IPS-NIHi7 (cell line): ENCODE measurements around the gene GLRA1.
"Not testable (repeated sequence)": the region's sequence is repeated elsewhere in the genome, so short reads cannot be mapped to it uniquely, and the experiment has no call there.

Source experiments
- DNase-seq: peaks from one replicate; pipeline ENCODE4 v3.0.0; 2012; ENCODE audit warnings: mixed read lengths; ENCODE audit errors: extremely low spot score

The GLRA1 gene

DNA sequence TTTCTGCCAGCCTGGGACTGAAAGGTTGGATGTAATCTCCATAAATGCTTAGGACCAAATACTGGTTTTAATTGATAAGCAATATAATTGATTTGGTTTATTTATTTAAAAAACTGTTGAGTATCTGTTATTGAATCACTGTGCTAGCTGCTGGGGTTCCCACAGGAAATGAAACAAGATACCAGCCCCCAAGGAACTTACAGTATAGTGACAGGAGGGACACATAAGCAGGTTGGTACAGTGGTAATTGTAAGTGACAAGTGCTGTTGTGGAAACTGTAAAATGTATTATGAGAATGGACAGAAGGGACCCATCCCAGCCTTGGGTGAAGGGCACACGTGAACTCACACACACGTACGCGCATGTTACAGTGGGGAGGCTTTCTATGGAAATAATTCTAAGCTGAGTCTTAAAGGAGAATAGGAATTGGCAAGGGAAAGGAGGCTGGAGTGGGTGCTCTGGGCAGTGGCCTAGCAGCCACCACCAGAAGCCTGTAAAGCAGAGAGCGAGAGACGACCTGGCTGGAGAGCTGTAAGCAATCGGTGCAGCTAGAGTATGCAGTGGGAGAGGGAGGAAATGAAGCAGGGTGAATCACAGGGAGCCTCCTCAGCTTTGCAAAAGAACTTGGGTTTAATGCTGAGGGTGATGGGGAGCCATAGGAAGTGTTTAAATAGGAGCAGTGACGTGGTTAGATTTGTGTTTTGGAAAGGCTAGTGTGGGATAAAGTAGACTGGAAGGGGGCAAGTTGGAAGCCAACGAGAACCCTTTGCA is 39.3 kb downstream of the GLRA1 start:
- DNase-seq: no peak

DNA sequence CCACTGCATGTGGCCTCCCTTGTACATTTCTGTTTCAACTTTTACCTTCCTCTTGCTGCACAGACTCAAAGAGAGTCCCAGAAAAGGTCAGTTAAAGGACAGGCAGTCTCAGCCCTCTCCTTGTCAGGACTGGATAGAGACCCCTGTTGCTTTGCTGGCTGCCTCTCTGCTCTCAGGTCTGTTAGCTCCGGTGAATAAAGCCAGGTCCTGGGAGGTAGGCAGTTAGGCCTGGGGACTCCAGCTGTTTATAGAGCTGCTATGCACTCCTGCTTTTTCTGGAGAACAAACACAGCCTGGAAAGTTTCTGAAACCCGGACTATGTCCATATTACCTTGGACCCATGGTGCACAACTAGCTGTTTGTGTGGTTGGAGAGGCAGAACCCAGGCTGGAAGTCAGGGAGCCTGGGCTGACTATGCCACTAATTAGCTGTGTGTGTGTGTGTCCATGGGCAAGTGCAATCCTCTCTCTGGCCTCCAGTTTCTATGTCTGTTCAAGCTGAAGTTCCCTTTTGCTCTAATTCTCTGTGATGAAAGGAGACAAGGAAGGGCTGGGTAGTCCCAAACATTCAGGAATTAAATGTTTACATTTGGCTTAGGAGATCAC is 42.9 kb downstream of the GLRA1 start:
- no peak for DNase-seq

DNA sequence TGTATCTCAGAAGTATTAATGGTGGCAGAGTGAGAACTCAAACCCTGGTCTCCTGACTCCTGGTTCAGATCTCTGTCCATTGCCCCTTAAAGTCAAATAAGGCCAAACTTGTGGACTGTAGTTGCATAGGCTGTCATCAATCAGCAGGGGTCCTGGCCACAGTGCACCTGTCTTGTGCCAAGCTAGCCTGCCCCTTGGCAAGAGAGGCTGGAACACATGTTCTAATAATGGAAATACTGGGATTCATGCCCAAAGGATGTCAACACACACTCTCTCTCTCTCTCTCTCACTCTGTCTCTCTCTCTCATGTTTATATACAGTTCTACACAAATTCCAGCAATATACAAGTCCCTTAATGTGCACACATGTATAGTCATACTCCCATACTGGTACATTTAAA is 44.3 kb downstream of the GLRA1 start:
- DNase-seq: no peak

DNA sequence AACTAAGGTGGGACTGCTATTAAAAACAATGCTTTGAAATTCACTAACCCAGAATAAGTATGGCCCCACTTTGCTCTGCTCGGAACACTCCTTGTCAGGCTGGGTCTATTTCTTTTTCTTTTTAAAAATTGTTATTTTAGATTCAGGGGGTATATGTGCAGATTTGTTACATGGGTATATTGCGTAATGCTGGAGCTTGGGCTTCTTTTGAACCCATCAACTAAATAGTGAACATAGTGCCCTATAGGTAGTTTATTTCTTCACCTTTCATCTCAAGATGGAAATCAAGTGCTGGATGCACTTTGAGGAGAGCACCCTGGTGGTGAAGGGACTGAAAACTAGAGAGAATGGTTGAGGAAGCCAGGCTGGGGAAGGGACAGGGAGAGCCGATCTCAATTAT is 51.0 kb downstream of the GLRA1 start:
- no peak for DNase-seq

DNA sequence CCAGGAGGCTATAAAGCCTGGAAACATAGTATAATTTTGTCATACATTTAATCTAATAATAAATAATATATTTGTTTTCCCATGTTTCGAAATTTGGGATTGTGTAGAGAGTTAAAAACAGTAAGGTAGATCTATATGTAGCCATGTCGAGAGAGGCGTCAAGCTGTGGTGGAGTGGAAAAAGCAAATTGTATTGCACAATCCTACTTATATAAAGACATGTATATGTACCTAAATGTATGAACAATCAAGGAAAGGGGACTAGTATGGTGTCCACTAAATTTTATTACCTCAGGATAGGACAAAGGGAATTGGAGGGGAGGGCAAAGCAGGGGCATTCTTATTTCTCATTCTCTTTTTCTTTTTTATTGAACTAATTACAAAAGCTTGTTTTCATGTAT is 52.0 kb downstream of the GLRA1 start:
- DNase-seq: no peak

DNA sequence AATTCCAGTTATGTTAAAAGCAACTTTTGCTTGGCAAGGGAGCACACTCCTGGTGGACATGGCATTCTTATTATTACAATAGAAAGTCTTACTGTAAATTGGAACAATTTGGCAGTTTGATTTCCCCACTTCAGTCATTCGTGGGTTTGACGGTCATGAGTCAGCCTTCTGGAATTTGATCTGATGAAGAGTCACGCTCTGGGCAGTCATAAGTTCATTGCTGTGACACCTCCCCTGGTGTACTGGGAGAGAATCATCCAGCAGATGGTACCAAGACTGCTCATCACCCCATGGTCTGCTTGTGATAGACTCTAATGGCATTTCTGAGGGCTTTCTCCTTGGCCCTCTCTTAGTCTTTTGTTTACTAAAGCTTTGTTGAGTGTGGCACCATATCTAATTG is 53.8 kb downstream of the GLRA1 start:
- DNase-seq: no peak

DNA sequence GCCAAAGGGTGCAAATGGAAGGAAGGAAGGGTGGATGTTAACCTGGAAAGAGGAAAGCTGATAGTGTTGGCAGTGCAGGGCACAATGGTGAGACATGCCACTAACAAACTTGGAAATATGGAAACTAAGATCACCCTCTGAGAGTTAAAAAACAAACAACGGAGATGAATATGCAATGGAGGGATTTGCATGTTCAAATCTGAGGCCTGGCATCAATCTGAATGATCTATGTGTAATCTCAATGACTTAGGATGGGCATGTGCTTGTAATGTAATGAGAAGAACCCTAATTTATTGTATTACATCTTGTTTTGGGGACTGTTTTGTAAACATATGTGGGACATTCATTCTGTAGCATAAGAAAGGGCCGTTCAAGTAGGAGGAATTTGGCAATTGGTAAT is 54.4 kb downstream of the GLRA1 start:
- no peak for DNase-seq

DNA sequence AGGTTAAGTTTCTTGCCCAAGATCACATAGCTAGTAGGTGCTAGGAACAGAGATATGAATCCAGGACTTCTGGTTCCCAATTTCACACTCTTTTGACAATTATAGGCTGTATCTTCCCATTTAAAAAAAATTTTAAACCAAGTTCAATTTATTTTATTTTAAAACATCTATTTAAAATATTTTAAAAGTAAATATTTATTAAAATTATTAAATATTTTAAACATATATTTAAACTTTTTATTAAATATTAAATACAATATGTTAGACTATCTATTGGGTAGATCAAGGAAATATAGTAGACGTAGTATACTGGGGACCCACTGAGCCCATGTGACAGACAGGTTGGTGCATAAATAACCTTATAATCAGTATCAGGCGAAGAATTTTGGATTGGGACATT is 54.8 kb downstream of the GLRA1 start:
- DNase-seq: no peak

DNA sequence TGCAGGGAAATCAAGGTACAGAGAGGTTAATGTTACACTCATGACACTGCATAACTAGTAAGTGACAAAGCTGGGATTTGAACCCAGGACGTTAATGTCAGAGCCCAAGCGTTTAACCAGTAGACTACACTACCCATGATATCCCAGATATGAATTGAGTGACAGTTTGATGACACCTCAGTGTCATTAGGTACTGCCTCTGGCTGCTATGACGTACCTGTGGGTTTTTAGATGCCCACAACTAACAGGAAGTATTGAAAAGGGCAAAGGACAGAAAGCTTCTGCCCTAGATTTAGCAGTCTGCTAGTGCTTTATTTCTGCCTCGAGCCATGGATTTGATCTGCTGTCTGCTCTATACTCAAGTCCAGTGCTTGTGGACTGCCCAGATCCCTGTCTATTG is 56.2 kb downstream of the GLRA1 start:
- DNase-seq: no peak

DNA sequence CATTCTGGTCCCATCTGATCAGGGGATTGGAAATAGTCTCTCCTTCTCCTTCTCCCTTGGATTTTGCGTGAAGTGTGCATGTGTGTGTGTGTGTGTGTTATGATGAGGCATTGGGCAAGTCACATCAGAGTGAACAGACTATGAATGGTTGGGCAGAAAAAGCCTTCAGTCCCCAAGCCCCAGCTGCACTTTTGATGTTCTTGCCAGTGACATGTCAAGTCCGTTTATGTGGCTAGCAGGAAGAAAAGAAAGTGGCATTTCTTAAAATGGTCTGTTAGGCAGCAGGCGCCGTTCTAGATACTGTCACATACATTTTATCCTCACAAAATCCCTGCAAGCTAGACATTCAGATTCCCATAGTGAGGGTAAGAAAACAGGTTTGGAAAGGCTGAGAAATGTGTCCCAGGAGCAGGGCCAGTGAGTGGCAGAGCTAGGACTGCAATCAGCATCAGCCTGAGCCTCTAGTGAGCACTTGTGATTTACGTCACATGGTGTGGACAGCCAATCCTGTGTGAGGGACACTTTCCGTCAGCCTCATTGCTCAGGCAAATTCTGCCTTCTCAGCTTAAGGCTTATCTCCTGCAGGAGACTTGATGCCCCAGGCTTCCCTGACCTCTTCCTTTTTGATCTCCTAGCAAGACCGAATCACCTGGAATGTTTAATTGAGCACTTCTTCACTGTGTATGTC is 60.4 kb downstream of the GLRA1 start:
- peak; percentile 30 for DNase-seq

DNA sequence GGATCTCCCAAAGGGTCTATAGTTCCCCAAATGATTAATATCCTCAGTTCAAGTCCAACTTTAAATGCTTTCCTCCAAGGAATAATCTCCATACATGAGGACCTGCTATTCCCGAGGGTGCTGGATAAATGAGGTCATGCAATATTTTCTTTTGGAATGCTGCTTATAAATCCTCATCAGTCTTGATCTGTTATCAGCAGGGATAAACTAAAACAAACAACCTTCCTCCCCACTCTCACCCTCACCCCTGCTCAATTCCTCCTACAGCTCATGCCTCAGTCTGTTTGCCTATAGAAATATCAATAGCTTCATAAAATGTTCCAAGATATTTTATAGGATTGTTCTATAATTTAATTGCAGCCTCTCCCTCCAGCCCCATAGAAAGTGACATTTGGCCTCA is 61.1 kb downstream of the GLRA1 start:
- no peak for DNase-seq

DNA sequence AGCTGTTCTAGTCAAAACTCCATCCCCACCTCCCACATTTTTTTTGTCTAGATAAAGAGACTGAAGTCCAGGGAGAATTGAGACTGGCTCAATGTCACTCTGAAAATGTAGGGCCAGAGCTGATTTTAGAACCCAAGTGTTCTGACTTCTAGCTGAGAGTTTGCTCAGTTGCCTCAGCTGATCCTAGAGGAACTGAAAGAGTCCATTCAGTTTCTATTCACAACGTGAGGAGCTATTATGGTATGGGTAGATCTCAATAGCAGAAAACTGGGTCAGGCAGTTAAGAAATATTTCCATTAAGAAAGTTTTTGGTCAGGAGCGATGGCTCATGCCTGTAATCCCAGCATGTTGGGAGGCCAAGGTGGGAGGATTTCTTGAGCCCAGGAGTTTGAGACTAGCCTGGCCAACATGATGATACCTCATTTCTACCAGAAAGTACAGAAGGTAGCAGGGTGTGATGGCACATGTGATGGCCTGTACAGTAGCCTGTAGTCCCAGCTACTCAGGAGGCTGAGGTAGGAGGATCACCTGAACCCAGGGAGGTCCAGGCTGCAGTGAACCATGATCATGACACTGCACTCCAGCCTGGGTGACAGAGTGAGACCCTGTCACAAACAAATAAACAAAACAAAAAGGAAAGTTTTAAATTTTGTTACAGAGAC is 61.7 kb downstream of the GLRA1 start:
- DNase-seq: no peak

DNA sequence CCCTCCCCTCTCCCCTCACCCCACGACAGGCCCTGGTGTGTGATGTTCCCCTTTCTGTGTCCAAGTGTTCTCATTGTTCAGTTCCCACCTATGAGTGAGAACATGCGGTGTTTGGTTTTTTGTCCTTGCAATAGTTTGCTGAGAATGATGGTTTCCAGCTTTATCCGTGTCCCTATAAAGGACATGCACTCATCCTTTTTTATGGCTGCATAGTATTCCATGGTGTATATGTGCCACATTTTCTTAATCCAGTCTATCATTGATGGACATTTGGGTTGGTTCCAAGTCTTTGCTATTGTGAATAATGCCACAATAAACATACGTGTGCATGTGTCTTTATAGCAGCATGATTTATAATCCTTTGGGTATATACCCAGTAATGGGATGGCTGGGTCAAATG is 63.8 kb downstream of the GLRA1 start:
- DNase-seq: not testable (repeated sequence)

DNA sequence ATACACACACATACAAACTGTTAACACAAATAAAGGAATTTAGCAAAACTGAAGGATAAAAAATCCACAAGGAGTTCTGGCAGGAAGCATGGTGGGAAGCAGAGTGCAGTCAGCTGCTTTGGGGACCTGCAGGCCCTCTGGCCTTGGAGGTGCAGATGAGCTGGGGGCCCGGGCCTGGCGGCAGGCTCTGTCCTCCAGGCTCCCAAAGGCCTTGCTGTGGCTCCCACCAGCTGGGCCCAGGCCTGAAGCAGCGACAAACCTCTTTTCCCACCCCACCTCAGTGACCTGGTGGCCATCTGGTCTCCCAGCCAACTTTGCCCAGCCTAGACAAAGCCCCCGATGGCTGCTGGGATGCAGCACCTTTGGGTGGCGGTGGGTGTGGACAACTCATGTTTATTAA is 67.8 kb downstream of the GLRA1 start:
- no peak for DNase-seq

DNA sequence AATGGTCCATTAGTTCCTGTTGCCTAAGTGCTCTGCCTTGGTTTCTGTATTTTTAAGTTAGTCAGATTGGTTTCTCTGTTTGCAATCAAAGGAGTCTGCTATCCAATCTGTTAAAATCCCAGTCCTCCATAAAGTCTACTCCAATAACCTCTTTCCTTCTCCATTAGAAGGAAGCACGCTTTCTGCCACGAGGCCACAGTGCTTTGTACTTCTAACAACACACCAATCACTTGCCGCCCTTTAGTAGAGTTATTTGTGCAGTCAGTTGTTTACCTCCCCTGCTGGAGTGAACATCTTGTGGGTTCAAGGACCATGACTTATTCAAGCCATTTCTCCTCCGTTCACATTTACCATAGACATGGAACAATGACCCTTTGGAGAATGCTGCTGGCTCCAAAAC is 69.0 kb downstream of the GLRA1 start:
- no peak for DNase-seq

DNA sequence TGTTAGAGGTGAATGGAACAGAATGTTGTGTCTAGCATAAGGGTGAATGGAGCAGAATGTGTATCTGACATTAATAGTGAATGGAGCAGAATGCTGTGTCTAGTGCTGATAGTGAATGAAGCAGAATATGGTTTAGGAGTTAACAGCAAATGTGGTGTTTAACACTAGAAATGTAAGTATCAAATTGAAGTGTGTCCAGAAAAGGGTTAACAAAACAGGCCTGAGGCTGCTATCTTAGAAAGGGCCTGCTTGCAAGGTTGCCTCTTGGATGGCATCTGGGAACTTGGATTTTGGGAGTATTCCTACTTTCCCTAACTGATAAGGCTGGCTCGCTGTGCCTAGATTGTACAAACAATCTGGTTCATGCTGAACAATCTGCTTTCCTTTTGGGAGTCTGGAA is 76.8 kb downstream of the GLRA1 start:
- DNase-seq: no peak

DNA sequence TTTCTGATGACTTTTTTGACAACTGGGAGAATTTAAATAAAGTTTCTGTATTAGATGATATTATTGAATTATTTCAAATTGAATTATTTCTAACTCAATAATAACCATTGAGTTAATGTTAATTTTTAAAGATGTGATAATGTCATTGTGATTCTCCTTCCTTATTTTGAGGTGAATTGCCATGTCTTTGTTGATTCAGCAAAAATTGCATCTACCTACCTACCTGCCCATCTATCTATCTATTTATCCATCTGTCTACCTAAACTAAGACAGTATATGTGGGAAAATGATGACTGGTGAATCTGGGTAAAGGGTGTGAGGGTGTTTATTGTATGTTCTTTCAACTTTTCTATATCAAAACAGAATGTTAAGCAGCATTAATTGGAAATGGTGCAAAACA is 77.9 kb downstream of the GLRA1 start:
- DNase-seq: no peak

DNA sequence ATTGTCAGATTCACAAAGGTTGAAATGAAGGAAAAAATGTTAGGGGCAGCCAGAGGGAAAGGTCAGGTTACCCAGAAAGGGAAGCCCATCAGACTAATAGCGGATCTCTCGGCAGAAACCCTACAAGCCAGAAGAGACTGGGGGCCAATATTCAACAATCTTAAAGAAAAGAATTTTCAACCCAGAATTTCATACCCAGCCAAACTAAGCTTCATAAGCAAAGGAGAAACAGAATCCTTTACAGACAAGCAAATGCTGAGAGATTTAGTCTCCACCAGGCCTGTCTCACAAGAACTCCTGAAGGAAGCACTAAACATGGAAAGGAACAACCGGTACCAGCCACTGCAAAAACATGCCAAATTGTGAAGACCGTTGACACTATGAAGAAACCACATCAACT is 91.8 kb downstream of the GLRA1 start:
- not testable (repeated sequence) for DNase-seq

DNA sequence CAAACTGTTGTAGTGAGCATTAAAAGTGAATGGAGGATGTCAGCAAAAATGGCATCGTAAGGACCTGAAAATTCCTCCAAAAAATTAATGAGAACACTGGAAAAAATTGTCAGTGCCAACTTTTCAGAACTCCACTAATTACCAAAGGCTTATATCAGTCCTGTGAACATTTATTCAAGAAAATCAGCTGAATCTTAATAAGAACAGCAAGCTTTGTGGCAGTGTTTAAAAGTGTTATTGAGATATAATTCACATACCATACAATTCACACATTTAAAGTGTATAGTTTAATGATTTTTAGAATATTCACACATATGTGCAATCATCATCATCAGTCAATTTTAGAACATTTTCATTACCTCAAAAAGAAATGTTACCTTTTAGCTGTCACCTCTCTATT is 95.3 kb downstream of the GLRA1 start:
- DNase-seq: no peak

DNA sequence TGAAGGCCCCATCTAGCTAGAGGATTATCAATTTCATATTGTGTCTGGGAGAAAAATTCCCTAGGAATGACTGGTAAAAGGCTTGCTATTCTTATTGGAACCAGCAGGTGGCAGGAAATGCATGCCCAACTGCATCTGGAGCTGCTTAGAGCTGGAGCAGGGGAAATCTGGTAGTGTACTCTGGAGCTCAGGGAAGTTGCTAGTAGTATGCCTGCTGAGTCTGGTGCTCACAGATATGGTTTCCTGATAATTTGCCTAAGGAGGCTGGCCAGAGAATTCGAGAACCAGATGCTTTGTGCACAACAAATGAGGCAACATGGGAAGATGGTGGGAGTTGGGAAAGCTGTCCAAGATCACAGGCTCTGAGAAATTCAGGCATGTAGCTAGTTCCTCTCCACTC is 99.2 kb downstream of the GLRA1 start:
- DNase-seq: peak; percentile 83

DNA sequence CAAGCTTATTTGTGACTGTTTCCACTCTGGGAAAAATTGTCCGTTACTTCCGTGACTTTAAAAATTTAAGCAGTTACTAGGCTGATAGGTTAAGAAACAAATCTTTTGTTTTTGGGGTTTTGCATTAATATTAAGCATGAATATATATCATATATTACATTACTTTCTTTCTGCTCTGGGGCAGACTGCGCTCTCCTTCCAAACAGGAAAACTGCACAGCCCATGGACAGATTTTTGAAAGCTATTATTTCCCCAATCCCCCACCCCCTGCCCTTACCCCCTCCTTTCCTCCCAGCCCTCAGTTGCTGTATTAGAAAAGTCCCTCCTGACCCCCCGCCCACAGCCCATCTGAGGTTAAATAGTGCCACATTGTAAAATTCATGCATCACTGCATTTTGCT is 102.5 kb downstream of the GLRA1 start:
- DNase-seq: no peak

DNA sequence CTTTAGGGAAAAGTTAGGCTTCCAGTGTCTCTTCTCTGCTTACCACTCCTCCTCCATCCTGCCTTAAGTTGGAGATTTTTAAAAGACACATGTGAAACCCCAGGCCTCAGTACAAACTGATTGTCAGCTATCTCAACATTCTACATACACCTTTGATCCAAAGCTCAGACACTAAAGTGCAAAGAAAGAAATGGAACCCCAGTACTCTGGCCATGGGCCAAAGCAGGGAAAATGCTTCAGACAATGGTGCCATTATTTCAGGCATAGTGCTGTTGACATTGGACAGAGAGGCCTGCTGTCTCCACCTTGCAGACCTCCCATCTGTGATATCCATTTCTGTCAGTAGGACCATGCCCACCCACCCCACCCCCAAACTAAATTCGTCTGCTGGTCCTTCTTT is 103.7 kb downstream of the GLRA1 start:
- no peak for DNase-seq

DNA sequence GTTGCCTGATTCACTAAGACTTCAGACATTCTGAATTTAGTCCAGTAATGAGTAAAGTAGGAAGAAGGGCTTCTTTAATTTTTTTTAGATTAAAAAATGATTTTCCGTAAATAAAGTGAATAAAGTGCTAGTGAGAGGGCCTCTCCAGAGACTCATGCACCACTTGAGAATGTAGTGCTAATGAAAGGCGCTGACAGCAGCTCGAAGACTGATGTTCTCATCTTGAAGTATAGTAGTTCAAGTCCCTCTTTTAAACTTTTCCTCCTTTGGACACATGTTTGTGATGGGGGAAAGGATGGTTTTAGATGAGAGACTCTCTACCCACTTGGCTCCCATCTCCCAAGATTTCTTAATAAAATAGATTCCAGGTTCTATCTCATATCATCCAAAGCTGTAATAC is 104.4 kb downstream of the GLRA1 start:
- no peak for DNase-seq
